ENCODE measurements around the gene BTBD9. TPM values are rescaled to one million over a fixed set of nuclear protein-coding genes. Genes with fewer than 3 reads are reported as not detected.

Gene BTBD9
- total and polyA plus RNA-seq, 10 donors: 1.2 to 43.1 (median 27.8) TPM

GRCh38 chr6:38273325-38273724, 366.4 kb downstream of the BTBD9 start:
- TF ChIP-seq CTCF (IDR thresholded peaks at IDR 0.05 in 8 of 11, conservative IDR thresholded peaks at IDR 0.05 in 3 of 11): no peak
- TF ChIP-seq POLR2A (IDR thresholded peaks at IDR 0.05): no peak
- no peak for TF ChIP-seq POLR2AphosphoS5 (IDR thresholded peaks at IDR 0.05)
- Histone ChIP-seq H3K36me3 (peaks cover 0 to 15% (median 0%) of the 10 kb centered on the region in 6 donors), H3K4me3 (no peak overlapping the region), H3K4me1 (peaks cover 0 to 10% (median 0%) of the 10 kb centered on the region in 6 donors), H3K9me3 (no peaks in the 10 kb centered on the region), H3K27ac (no peak overlapping the region), H3K27me3 (replicated peaks in 1 of 7) (no peaks in the 10 kb centered on the region)
- DNase-seq: no peak
- 85 to 100% (median 94%) methylated on average over 1 of the region's 1 CpG for WGBS, 5 donors
- intact Hi-C loops (cut with DNase I; ENCODE audit: low total_unique reads): no loop called here

- WGBS, 5 donors: 80 to 93% (median 85%) methylated on average over 1 of the region's 1 CpG
- Histone ChIP-seq H3K4me1 (peaks cover 0 to 10% (median 0%) of the 10 kb centered on the region in 6 donors), H3K27ac (no peak overlapping the region), H3K36me3 (peaks cover 0 to 7% (median 0%) of the 10 kb centered on the region in 6 donors), H3K9me3 (no peaks in the 10 kb centered on the region), H3K4me3 (no peak overlapping the region), H3K27me3 (replicated peaks in 1 of 7) (no peaks in the 10 kb centered on the region)
- no peak for TF ChIP-seq CTCF (IDR thresholded peaks at IDR 0.05 in 8 of 11, conservative IDR thresholded peaks at IDR 0.05 in 3 of 11)
- TF ChIP-seq POLR2AphosphoS5 (IDR thresholded peaks at IDR 0.05): no peak
- TF ChIP-seq POLR2A (IDR thresholded peaks at IDR 0.05): no peak
- intact Hi-C loops (cut with DNase I; ENCODE audit: low total_unique reads): no loop called here
- DNase-seq: no peak
These were observed 367.5 kb downstream of the BTBD9 start for GRCh38 chr6:38272222-38272621.

- peaks cover 0 to 10% (median 0%) of the 10 kb centered on the region in 6 donors for H3K4me1 ChIP-seq
- H3K9me3 ChIP-seq: no peaks in the 10 kb centered on the region
- intact Hi-C loops (cut with DNase I; ENCODE audit: low total_unique reads): no loop called here
- H3K27ac ChIP-seq: no peak overlapping the region
- TF ChIP-seq POLR2A (IDR thresholded peaks at IDR 0.05) (no peak), POLR2AphosphoS5 (IDR thresholded peaks at IDR 0.05) (no peak), CTCF (IDR thresholded peaks at IDR 0.05 in 8 of 11, conservative IDR thresholded peaks at IDR 0.05 in 3 of 11) (no peak)
- no peaks in the 10 kb centered on the region for H3K27me3 ChIP-seq (replicated peaks in 1 of 7)
- H3K36me3 ChIP-seq: no peaks in the 10 kb centered on the region
- no peak for DNase-seq
- no peak overlapping the region for H3K4me3 ChIP-seq
These were observed 368.6 kb downstream of the BTBD9 start for GRCh38 chr6:38271081-38271480.

GRCh38 chr6:38270367-38270766, 369.4 kb downstream of the BTBD9 start:
- DNase-seq: no peak
- Histone ChIP-seq H3K27ac (no peak overlapping the region), H3K4me1 (peaks cover 0 to 10% (median 0%) of the 10 kb centered on the region in 6 donors), H3K9me3 (no peaks in the 10 kb centered on the region), H3K4me3 (no peak overlapping the region), H3K27me3 (replicated peaks in 1 of 7) (no peaks in the 10 kb centered on the region), H3K36me3 (no peaks in the 10 kb centered on the region)
- TF ChIP-seq POLR2A (IDR thresholded peaks at IDR 0.05) (no peak), CTCF (IDR thresholded peaks at IDR 0.05 in 8 of 11, conservative IDR thresholded peaks at IDR 0.05 in 3 of 11) (no peak), POLR2AphosphoS5 (IDR thresholded peaks at IDR 0.05) (no peak)
- WGBS, 5 donors: 81 to 96% (median 91%) methylated on average over 1 of the region's 1 CpG
- intact Hi-C loops (cut with DNase I; ENCODE audit: low total_unique reads): no loop called here
